Occipital lobe (tissue), 2 donors: Measurements from ENCODE around the gene GRK5. TPM values are rescaled to one million over a fixed set of nuclear protein-coding genes. Genes with fewer than 3 reads are reported as not detected.
"Not testable (repeated sequence)": the region's sequence is repeated elsewhere in the genome, so short reads cannot be mapped to it uniquely, and the experiment has no call there.

Source experiments
- DNase-seq: peaks from one replicate; lab custom pipeline; 2025; lab: John Stamatoyannopoulos, UW
- total RNA-seq: library from RNA; depleted of rRNA; stranded (reverse); fragments of >200 nt; gene quantifications from one replicate; pipeline ENCODE4 v1.2.3, GENCODE V29; 2014

GRK5 gene
- total RNA-seq, 1 donor from 2014 or later, result 17.3 TPM

DNA sequence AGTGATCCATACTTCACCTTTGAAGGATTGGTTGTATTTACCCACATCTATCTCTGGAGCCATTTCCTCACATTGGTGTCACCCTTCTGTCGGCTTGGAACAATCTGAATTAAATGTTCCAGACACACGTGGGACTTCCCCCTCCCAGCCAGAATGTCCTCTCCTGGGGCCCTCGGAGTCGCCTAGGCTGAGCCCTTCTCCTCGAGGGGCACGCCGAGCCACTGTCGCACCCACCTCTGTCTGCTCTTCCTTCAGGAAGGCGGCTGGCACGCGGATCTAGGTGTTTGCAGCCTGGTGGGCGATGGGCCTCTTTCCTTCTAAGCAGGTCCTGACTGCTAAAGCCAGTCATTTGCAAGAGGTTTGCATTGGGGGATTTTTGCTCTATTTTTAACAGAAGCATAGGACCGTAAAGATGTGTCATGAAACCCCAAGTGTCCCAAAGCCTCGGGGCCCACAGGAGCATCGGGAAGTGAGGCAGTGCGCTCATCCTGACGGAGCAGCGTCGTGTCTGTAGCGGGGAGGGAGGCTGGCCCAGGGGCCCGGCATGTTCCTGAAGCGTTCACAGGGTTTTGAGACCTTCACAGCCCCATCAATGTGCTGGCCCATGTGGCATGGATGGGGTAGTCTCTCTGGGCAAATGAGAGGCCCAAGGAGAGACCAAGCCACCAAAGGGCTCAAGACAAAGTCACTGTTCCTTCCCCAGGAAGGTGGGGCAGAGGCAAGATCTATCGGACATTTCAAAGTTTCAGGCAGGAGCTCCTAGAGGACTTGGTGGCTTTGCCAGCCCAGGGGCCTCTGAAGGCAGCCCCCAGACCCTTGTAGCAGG lies 248.5 kb downstream of the GRK5 start:
- DNase-seq, result no peak

DNA sequence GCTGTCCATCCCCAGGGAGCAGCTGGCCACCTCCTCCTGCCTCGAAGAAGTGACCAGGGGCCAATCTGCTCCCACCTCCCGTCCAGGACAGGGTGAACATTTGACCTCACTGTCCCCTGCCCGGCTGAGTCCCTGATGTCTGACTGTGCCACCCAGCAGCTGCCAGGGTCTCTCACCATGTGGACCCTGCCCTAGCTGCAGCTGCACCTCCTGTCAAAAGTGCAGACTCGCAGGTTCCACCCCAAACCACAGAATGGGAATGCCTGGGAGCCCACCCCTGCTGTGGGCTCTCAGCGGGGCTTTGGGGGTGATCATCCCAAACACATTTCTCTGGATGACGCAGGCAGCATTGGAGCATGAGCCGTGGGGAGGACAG lies 249.1 kb downstream of the GRK5 start:
- DNase-seq, result no peak

DNA sequence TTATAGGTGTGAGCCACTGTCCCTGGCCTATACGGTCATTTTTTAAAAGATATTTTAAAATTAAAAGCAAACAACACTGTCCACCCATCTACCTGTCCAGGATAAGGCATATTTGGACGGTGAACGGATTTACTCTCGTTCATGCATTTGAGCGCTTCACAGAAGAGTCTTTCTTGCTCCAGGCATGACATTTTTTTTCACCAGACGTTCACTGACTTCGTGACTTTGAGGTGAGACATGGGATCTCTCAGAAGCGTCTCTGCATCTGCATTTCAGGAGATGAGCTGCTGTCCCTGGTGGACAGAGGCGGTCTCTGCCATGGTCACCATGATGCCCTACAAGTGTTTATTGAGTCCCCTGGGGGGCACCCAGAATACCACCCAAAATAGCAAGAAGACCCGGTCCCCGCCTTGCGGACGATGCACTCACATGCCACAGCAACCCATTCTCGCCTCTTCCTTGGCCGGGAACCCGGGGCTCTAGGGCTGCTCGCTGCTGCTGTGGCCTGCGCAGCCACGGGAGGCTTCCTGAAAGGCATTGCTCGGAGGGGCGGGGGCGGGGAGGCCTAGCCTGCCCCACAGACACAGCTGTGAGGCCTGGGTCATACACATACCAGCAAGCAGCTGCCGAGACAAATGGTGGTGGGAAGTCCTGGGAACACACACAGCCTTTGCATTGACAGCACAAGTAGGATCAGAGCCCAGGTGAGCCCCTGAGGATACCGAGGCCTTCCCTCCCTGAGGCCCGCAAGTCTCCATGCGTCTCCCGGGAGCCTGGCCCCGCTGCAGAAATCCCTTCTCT lies 250.8 kb downstream of the GRK5 start:
- no peak for DNase-seq

DNA sequence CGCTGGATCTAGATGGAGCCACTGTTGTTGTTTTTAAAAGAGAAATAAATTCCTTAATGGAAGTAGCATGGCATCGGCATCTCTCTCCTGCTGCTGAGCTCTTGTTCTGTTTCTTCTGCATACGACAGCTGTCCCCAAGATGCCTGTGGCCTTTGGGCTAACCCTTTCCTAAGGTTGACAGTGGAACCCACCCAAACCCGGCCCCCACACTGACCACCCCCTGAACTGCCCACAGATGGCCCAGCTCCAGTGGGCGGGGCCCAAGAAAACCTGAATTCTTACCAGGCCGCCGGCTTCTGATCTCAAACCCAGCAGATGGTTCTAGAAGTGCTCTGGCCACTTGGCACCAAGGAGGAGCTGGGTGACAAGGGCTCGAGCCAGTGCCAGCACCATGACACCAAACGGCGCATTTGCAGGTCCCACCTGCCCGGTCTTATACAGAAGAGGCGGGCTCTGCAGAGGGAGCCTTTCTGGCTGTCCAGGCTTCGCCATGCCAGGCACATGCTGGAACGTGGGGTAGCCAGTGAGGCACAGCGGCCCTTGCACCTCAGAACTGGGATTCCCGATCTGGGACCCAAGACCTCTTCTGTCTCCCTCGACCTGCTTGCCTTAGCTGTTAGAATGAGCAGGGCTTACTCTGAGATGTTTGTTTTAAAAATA lies 252.4 kb downstream of the GRK5 start:
- no peak for DNase-seq

DNA sequence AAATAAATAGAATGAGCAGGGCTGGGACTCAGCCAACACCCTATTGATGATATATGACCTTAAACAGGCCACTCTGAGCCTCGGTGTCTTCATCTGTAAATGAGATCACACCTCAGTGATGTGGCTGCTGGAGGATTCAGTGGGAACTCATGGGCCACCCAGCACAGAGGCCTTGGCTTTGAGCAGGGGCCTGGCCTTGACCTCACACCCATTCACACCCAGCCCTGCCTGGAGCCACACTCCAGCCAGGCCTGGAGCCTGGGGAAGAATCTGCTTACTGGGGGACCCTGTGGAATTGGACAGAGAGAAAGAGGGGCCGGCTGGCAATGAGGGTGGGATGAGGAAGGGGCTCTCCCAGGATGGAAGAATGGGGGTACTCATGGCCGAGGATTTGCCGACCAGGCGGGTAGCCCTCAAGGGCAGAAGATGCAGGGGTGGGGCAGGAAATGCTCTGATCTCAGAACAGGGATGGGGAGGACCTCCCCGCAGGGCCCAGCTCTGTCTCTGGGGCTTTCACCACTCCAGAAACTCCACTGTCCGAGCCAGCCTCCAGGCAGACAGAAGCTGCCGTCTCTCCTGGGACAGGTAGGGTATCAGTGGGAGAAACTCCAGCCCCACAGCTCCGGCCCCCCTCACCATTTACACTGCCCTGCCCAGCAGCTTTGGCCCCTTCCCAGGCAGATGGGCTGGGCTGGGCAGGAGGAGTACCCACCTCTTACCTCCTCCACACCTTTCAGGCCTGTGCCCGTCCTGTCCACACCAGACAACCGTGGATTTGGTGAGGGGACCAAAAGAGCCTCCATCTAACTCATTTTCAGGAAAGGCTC lies 253.2 kb downstream of the GRK5 start:
- no peak for DNase-seq

DNA sequence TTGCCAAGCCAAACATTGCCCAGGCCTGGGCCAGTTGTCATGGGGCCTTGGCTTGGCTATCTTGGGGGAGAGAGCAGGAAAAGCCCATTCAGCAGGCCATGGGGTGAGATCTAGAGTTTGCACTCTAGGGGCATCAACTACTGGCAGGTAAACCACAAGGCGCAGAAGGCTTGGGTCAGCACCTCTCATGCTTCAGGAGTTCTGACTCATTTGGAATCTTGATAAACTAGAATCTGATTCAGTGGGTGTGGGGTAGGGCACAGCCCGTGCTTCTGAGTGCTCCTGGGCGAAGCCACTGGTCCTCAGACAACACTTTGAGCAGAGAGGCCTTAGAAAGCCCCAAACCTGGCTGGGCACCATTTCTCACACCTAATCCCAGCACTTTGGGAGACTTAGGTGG lies 254.0 kb downstream of the GRK5 start:
- no peak for DNase-seq

DNA sequence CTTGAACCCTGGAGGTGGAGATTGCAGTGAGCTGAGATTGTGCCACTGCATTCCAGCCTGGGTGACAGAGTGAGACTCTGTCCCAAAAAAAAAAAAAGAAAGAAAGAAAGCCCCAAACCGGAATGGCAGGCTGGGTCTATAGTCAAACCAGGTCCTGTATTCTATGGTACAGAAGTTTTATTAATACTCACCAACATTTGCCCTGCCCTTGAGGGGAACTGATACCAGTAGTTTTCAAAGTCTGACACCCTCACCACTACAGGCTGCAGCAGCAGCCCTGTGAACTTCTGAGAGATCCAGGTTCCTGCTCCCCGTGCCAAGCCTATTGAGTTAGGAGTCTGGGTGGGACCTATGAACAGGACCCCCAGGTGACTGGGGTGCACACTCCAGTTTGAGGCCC lies 254.6 kb downstream of the GRK5 start:
- DNase-seq, result no peak

DNA sequence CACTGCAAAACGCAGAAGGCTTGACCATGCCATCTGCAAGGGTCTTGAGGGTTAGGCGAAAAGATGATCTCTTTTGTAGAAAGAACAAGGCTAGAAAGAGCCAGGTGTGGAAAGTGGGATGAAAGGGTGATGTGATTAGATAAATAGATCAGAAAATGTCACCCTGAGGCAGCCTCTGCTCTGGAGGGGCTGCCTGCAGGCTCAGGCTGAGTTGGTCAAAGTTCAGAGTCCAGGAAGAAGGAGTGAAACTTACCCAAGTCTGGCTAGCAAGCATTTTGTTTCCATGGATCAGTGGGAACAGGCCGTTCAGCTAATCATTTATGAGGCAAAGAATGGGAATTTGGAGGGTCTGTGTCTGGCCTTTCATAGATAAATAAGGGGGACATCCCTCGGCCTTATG lies 255.4 kb downstream of the GRK5 start:
- DNase-seq, result no peak

DNA sequence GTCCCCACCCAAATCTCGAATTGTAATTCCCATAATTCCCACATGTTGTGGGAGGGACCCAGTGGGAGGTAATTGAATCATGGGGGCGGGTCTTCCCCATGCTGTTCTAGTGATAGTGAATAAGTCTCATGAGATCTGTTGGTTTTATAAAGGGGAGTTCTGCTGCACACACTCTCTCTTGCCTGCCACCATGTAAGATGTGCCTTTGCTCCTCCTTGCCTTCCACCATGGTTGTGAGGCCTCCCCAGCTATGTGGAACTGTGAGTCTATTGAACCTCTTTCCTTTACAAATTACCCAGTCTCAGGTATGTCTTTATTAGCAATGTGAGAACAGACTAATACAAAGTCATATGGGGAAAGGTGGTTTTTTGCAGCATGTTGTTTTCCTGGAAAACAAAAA lies 255.8 kb downstream of the GRK5 start:
- not testable (repeated sequence) for DNase-seq

DNA sequence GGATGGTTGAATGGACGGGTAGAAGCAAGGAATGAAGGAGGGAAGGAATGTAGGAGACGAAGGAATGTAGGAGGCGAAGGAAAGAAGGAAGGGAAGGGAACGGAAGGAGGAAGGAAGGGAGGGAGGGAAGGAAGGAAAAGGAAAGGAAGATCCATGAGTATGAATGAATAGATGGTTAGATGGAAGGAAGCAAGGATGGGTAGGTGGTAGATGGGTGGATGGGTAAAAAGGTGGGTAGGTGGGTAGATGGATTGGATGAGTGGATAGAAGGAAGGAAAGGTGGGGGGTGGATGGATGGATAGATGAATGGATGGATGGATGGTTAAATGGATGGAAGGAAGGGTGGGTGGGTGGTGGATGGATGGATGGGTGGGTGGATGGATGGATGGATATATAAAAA lies 257.7 kb downstream of the GRK5 start:
- no peak for DNase-seq

DNA sequence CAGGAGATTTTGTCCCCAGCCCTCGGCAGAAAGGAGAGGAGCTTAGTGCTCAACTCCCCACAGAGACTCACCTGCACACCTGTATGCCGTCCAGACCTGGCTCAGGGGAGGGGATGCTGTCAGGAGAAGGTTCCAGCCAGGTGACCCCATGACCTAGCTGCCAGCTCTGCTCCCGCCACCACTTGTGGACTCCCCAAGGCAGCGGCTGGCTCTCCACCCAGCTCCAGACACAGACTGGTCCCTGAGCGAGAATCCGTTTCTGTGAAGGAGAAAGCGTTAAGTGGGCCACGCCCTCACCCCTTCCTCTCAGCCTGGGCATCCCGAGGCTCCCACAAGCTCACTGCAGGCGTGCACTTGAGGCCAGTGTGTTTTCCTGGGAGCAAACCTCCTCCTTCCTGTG lies 258.7 kb downstream of the GRK5 start:
- DNase-seq, result no peak

DNA sequence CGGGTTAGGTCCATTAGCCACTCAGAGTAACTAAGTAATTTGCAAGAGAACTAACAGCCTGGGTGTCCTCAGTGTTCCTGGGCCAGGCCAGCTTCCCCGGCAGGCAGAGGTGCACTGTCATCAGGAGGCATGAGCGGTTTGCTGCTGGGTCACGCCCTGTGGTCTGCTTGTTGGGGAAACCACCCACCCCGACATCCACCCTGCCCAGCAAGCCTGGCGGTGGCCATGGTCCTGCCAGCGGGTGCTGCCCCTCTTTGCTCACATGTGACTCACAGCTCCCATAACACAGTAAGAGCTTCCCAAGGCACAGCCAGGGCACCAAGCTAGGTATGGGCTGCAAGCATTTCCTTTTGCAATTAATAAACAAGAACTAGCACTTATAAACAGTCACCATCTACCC lies 259.3 kb downstream of the GRK5 start:
- no peak for DNase-seq

DNA sequence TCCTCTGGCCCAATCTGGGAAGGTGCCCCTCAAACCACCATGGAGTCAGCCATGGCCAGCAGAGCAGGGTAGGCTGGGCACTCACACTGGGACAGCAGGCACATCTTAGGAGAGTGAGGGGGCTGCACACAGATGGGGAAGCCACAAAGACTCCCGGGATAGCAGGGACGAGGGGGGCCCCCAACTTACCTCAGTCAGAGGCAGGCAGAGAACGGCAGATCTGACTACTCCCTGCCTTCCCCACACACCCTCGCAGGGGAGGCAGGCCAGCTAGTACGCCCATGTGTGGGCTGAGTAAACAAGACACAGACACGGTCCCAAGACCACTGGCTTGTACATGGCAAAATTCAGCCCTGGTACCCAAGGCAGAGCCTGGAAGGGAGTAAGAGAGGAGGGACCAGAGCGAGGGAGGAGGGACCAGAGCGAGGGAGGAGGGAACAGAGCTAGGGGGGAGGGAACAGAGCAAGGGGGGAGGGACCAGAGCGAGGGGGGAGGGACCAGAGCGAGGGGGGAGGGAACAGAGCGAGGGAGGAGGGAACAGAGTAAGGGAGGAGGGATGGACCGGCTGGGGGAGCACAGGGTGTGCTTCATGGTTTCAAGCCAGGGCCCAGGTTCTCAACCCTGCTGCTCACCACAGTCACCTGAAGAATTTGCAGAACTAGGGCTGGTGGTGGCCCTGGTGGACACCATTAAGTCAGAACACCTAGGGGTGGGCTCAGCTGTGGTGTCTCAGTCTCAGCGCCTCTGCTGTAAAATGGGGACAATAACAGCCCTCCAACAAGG lies 261.4 kb downstream of the GRK5 start:
- no peak for DNase-seq

DNA sequence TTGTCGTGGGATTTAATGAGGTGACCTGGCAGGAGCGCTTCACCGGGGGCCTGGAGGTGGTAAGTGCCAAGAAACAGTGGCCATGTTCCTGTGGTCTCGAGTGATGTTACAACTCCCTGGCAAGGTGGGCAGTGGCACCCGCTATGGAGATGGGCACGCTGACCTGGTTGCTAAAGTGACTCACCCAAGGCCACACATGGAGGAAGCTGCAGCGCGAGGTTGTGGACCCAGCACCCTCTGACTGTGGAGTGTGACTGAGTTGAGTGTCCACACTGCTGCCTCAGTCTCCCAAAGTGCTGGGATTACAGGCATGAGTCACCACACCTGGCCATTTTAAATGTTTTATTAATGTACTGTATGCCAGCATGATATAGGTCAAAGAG lies 261.9 kb downstream of the GRK5 start:
- DNase-seq, result no peak

DNA sequence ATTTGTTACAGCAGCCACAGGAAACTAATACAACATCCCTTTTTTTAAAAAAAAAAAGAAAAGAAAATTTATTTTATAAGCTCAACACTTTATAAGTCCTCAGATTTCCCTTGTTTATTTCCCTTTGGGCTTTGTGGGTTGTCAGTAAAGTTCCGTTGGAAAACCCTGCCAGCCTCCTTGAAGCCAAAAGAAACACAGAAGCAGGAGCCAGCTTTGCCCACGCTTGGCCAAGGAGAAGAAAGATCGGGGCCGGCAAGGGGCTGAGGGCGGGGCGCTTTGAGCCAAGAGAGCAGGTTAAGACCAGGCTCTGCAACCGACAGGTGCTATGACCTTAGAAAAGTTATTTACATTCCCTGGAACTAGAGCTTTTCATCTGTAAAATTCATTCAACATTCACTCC lies 262.5 kb downstream of the GRK5 start:
- DNase-seq, result no peak

DNA sequence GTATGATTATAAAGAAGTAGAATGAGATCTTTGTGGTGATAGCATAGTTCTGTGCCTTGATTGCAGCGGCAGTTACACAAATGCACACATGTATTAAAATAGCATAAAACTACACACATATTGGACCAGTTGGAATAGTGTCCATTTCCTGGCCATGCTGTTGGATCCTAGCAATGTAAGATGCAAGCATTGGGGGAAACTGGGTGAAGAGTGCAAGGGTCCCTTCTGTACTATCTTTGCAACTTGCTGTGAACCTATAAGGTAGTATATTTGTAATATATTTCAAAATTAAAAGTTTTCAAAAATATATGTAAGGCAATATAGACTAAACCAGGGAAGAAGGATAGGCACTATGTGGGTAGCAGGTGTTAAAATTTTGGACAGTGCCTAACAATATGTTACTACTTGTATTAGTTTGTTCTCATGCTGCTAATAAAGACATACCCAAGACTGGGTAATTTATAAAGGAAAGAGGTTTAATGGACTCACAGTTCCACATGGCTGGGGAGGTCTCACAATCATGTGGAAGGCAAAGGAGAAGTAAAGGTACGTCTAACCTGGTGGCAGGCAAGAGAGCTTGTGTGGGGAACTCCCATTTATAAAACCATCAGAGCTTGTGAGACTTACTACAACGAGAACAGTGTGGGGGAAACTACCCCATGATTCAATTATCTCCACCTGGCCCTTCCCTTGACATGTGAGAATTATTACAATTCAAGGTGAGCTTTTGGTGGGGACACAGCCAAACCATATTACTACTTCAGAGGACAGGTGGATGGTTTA lies 263.7 kb downstream of the GRK5 start:
- DNase-seq, result no peak

DNA sequence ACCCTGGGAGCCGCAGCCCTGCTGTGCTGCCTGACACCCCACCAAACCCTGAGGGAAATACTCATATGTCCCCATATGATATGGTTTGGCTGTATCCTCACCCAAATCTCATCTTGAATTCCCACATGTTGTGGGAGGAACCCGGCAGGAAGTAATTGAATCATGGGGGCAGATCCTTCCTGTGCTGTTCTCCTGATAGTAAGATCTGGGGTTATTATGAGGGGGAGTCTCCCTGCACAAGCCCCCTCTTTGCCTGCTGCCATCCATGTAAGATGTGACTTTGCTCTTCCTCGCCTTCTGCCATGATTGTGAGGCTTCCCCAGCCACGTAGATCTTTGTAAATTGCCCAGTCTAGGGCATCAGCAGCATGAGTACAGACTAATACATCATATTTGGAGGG lies 266.4 kb downstream of the GRK5 start:
- DNase-seq, result no peak

DNA sequence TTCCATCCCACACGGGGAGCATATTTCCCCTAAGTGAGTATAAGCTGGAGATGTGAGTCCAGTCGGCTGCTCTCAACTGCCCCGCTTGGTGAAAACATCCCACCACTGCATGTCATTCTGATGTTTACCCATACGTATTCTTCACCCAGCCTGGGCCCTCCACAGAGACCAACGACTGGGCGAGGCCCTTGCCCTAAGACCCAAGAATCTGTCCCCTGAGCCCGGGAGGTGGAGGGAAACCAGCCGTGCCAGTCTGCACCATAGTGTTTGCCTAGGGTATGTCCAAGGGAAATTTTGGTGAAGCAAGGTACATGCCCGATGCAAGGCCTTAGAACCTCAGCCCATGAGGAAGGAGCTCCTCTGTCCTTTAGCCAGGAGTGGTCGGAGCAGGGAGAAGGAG lies 267.2 kb downstream of the GRK5 start:
- DNase-seq, result no peak

DNA sequence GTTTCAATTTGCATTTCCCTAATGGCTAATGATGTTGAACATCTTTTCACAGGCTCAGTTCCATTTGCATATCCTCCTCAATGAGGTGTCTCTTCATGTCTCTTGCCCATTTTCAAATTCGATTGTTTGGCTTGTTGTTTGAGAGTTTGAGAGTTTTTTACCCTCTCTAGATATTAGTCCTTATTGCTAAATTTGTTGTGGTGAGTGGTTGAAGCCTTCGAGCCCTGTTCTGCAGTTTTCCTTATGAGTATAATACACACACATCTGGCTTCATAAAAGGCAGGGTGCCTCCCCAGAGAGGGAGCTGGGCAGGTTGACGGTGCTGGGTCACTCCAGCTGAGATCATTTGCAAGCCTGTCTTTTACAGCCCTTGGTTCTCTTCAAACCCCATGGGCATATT lies 270.1 kb downstream of the GRK5 start:
- no peak for DNase-seq
